HG02642 (cell line): ENCODE data around the gene ACYP2.

Source experiments
- ATAC-seq: cut with Tn5 transposase; IDR thresholded peaks from one replicate; pipeline ENCODE4 v1.9.1; 2021; ENCODE audit warnings: mild to moderate bottlenecking; ENCODE audit not compliant: unreplicated experiment, poor library complexity

Gene ACYP2

GRCh38 chr2:54148391-54148790 lies 33.0 kb downstream of the ACYP2 start:
- ATAC-seq = no peak

- no peak for ATAC-seq
These were observed 34.4 kb downstream of the ACYP2 start for GRCh38 chr2:54149638-54150441.

GRCh38 chr2:54158311-54158710 lies 42.9 kb downstream of the ACYP2 start:
- ATAC-seq = no peak

GRCh38 chr2:54161660-54162424 lies 46.4 kb downstream of the ACYP2 start:
- no peak for ATAC-seq

GRCh38 chr2:54164106-54164505 lies 48.7 kb downstream of the ACYP2 start:
- ATAC-seq = no peak

- ATAC-seq = no peak
These were observed 50.8 kb downstream of the ACYP2 start for GRCh38 chr2:54166121-54166773.

- ATAC-seq = no peak
These were observed 61.2 kb downstream of the ACYP2 start for GRCh38 chr2:54176577-54176976.

- ATAC-seq = no peak
These were observed 67.9 kb downstream of the ACYP2 start for GRCh38 chr2:54183281-54183680.

- no peak for ATAC-seq
These were observed 68.6 kb downstream of the ACYP2 start for GRCh38 chr2:54183972-54184371.

GRCh38 chr2:54185105-54185504 lies 69.7 kb downstream of the ACYP2 start:
- no peak for ATAC-seq

- no peak for ATAC-seq
These were observed 71.9 kb downstream of the ACYP2 start for GRCh38 chr2:54187331-54187730.

GRCh38 chr2:54189539-54189938 lies 74.1 kb downstream of the ACYP2 start:
- no peak for ATAC-seq

- ATAC-seq = no peak
These were observed 76.1 kb downstream of the ACYP2 start for GRCh38 chr2:54191361-54192135.

- ATAC-seq = no peak
These were observed 79.6 kb downstream of the ACYP2 start for GRCh38 chr2:54194761-54195750.

- no peak for ATAC-seq
These were observed 81.2 kb downstream of the ACYP2 start for GRCh38 chr2:54196646-54197045.

GRCh38 chr2:54204476-54204875 lies 89.1 kb downstream of the ACYP2 start:
- ATAC-seq = no peak

GRCh38 chr2:54206596-54206995 lies 91.2 kb downstream of the ACYP2 start:
- ATAC-seq = no peak

- no peak for ATAC-seq
These were observed 92.3 kb downstream of the ACYP2 start for GRCh38 chr2:54207666-54208195.
